ENCODE results near the gene LYPD3. TPM values are rescaled to one million over a fixed set of nuclear protein-coding genes. Genes with fewer than 3 reads are reported as not detected.

Gene LYPD3
- total and polyA plus RNA-seq, 2 donors (not counting 1 experiment from before 2014, with no cell fraction given): 0.35 to 0.50 TPM

DNA sequence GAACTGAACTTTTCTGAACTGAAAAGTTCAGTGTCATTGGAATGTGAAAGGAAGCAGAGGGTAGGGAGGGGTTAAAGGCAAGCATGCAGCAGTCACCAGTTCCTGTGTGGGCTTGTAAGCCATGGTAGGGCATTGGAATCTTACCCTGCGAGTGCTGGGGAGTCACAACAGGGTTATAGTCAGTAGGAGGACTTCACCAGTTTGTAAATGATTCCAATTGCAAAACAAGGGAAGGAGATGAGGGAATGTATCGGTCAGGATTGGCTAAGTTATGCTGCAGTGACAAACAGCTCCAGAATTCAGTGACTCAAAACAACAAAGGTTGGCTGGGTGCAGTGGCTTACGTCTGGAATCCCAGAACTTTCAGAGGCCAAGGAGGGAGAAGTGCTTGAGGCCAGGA is 12.8 kb downstream of the LYPD3 start:
- H3K27me3 ChIP-seq (ENCODE audit: control insufficient read depth, insufficient read depth, low read length): no peaks in the 10 kb centered on the region
- no peak overlapping the region for H3K4me2 ChIP-seq (ENCODE audit: extremely low read depth, insufficient read depth, low read length)
- no peaks in the 10 kb centered on the region for H3K79me2 ChIP-seq (ENCODE audit: control insufficient read depth, insufficient read depth, low read length)
- H3K9ac ChIP-seq (ENCODE audit: insufficient read depth, low read length): no peak overlapping the region
- H3K4me1 ChIP-seq (ENCODE audit: control insufficient read depth, extremely low read depth, insufficient read depth, low read length): no peaks in the 10 kb centered on the region
- H4K20me1 ChIP-seq (ENCODE audit: control insufficient read depth, extremely low read depth, insufficient read depth, low read length): no peaks in the 10 kb centered on the region
- H3K4me3 ChIP-seq (replicated peaks in 1 of 4; ENCODE audit: control extremely low read depth in 1 of 4, insufficient read depth in 1 of 4, low read depth in 3 of 4, low read length in 4 of 4): no peak overlapping the region
- DNase-seq (ENCODE audit: low read depth in 2 of 2): no peak
- no peak overlapping the region for H3K27ac ChIP-seq (ENCODE audit: insufficient read depth, low read length)
- H3K9me3 ChIP-seq (ENCODE audit: control insufficient read depth, insufficient read depth, low read depth, low read length): no peaks in the 10 kb centered on the region
- no peaks in the 10 kb centered on the region for H3K36me3 ChIP-seq (ENCODE audit: control insufficient read depth, insufficient read depth, low read length)
- H2AFZ ChIP-seq (ENCODE audit: low read length): no peak overlapping the region
- TF ChIP-seq, protein P1, sequence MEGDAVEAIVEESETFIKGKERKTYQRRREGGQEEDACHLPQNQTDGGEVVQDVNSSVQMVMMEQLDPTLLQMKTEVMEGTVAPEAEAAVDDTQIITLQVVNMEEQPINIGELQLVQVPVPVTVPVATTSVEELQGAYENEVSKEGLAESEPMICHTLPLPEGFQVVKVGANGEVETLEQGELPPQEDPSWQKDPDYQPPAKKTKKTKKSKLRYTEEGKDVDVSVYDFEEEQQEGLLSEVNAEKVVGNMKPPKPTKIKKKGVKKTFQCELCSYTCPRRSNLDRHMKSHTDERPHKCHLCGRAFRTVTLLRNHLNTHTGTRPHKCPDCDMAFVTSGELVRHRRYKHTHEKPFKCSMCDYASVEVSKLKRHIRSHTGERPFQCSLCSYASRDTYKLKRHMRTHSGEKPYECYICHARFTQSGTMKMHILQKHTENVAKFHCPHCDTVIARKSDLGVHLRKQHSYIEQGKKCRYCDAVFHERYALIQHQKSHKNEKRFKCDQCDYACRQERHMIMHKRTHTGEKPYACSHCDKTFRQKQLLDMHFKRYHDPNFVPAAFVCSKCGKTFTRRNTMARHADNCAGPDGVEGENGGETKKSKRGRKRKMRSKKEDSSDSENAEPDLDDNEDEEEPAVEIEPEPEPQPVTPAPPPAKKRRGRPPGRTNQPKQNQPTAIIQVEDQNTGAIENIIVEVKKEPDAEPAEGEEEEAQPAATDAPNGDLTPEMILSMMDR (conservative IDR thresholded peaks at IDR 0.05 in 1 of 2, IDR thresholded peaks at IDR 0.05 in 1 of 2; ENCODE audit: low read depth in 1 of 2, low read length in 2 of 2): no peak
- no peak for TF ChIP-seq EZH2 (IDR thresholded peaks at IDR 0.05; ENCODE audit: low read length, missing control alignments)

DNA sequence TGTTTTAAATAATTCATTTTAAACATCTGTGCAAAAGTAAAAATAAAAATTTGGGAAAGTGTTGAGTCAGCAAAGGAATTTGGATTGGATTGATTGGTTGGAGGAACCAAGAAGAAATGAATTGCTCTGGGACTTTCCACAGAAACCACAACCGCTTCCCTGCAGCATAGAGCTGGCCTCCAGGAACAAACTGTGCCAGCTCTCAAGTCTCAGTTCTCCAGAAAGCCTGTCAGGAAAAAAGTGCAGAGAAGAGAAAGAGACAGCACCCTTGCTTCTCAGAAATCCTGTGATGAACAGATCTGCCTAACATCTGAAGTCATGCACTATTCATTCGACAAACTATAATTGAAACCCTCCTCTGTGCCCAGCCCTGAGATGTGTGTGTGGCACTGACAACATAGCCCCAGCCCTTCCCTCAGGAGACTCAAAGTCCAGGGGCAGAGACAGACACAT is 14.8 kb downstream of the LYPD3 start:
- H4K20me1 ChIP-seq (ENCODE audit: control insufficient read depth, extremely low read depth, insufficient read depth, low read length): no peaks in the 10 kb centered on the region
- no peak overlapping the region for H3K4me3 ChIP-seq (replicated peaks in 1 of 4; ENCODE audit: control extremely low read depth in 1 of 4, insufficient read depth in 1 of 4, low read depth in 3 of 4, low read length in 4 of 4)
- peak; percentile 65 to 75 for DNase-seq (ENCODE audit: low read depth in 2 of 2)
- no peaks in the 10 kb centered on the region for H3K9me3 ChIP-seq (ENCODE audit: control insufficient read depth, insufficient read depth, low read depth, low read length)
- H3K79me2 ChIP-seq (ENCODE audit: control insufficient read depth, insufficient read depth, low read length): no peaks in the 10 kb centered on the region
- no peaks in the 10 kb centered on the region for H3K27me3 ChIP-seq (ENCODE audit: control insufficient read depth, insufficient read depth, low read length)
- no peaks in the 10 kb centered on the region for H3K36me3 ChIP-seq (ENCODE audit: control insufficient read depth, insufficient read depth, low read length)
- no peak overlapping the region for H3K9ac ChIP-seq (ENCODE audit: insufficient read depth, low read length)
- H3K4me2 ChIP-seq (ENCODE audit: extremely low read depth, insufficient read depth, low read length): no peak overlapping the region
- H3K27ac ChIP-seq (ENCODE audit: insufficient read depth, low read length): no peak overlapping the region
- no peak overlapping the region for H2AFZ ChIP-seq (ENCODE audit: low read length)
- no peak for TF ChIP-seq EZH2 (IDR thresholded peaks at IDR 0.05; ENCODE audit: low read length, missing control alignments)
- TF ChIP-seq, protein P1 (conservative IDR thresholded peaks at IDR 0.05 in 1 of 2, IDR thresholded peaks at IDR 0.05 in 1 of 2; ENCODE audit: low read depth in 1 of 2, low read length in 2 of 2): no peak
- no peaks in the 10 kb centered on the region for H3K4me1 ChIP-seq (ENCODE audit: control insufficient read depth, extremely low read depth, insufficient read depth, low read length)

DNA sequence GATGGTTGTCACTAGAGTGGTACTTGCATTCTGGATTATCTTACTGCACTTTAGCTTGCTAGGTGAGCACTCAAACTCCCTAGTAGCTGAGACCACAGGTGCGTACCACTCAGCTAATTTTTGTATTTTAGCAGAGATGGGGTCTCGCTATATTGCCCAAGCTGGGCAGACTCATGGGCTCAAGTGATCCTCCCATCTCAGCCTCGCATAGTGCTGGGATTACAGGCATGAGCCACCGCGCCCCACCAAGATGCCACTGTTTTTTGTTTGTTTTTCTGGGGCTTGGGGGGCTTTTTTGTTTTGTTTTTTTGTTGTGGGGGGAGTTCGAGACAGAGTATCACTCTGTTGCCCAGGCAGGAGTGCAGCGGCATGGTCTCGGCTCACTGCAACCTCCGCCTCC is 17.8 kb downstream of the LYPD3 start:
- Histone ChIP-seq H3K9ac (ENCODE audit: insufficient read depth, low read length) (no peak overlapping the region), H3K36me3 (ENCODE audit: control insufficient read depth, insufficient read depth, low read length) (no peaks in the 10 kb centered on the region), H3K4me1 (ENCODE audit: control insufficient read depth, extremely low read depth, insufficient read depth, low read length) (no peaks in the 10 kb centered on the region), H3K4me3 (replicated peaks in 1 of 4; ENCODE audit: control extremely low read depth in 1 of 4, insufficient read depth in 1 of 4, low read depth in 3 of 4, low read length in 4 of 4) (no peak overlapping the region), H3K27ac (ENCODE audit: insufficient read depth, low read length) (no peak overlapping the region), H4K20me1 (ENCODE audit: control insufficient read depth, extremely low read depth, insufficient read depth, low read length) (no peaks in the 10 kb centered on the region), H3K4me2 (ENCODE audit: extremely low read depth, insufficient read depth, low read length) (no peak overlapping the region), H3K79me2 (ENCODE audit: control insufficient read depth, insufficient read depth, low read length) (no peaks in the 10 kb centered on the region), H3K9me3 (ENCODE audit: control insufficient read depth, insufficient read depth, low read depth, low read length) (no peaks in the 10 kb centered on the region), H2AFZ (ENCODE audit: low read length) (no peak overlapping the region), H3K27me3 (ENCODE audit: control insufficient read depth, insufficient read depth, low read length) (no peaks in the 10 kb centered on the region)
- no peak for DNase-seq (ENCODE audit: low read depth in 2 of 2)
- TF ChIP-seq, protein P1 (conservative IDR thresholded peaks at IDR 0.05 in 1 of 2, IDR thresholded peaks at IDR 0.05 in 1 of 2; ENCODE audit: low read depth in 1 of 2, low read length in 2 of 2): no peak
- TF ChIP-seq EZH2 (IDR thresholded peaks at IDR 0.05; ENCODE audit: low read length, missing control alignments): no peak

Measured in fibroblast of lung (primary cell).